ENCODE measurements around the gene TRIM9.
A peak's percentile ranks its signal among the peaks of the same experiment; 100 is the strongest.

Gene TRIM9

GRCh38 chr14:50932156-50932555, 162.7 kb downstream of the TRIM9 start:
- DNase-seq, result peak; percentile 28

- DNase-seq, result no peak
These were observed 163.3 kb downstream of the TRIM9 start for GRCh38 chr14:50931559-50931958.

DNA sequence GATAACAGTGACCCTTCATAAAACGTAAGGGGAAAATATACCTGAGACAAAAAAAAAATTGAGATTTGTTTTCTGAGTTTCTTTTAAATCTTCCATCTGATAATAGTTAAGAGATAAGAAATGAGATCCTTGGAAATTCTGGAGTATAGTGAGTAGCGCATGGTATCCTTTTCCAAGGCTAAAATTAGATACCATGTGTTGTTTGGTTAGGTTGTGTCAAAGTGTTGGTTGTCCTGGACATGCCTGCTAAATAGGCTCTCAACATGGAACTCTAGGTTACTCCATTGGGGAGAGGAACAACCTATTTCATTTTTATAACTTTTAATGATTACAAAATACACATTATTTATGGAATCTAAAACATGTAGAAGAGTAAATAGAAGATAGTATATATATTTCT, 165.4 kb downstream of the TRIM9 start:
- DNase-seq, result no peak

GRCh38 chr14:50928002-50928635, 166.8 kb downstream of the TRIM9 start:
- no peak for DNase-seq

DNA sequence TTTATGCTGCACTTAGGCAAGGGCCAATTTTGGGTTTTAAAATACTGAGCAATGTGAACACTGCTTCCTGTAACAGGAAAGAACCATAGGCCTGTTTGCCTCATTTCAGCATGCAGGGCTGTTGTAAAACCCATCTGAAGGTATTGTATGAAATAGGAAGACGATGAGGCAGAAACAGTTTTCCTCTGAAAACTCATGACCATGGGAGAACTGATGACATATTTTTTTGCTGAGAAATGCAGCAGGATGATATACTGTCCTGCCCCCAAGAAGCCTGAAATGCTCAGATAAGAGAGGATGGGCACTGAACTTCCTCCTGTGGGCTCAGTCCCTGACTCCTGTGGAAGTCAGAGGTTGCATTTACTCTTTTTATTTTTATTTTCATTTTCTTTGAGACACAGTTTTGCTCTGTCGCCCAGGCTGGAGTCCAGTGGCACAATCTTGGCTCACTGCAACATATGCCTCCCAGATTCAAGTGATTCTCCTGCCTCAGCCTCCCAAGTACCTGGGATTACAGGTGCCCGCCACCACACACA, 168.0 kb downstream of the TRIM9 start:
- no peak for DNase-seq
